NCI-H2227 (cell line): ENCODE measurements around the gene SNX9.
"Not testable (repeated sequence)": the region's sequence is repeated elsewhere in the genome, so short reads cannot be mapped to it uniquely, and the experiment has no call there.

Experiments
- DNase-seq: peaks from one replicate; lab custom pipeline; 2025; ENCODE audit not compliant: unreplicated experiment; lab: John Stamatoyannopoulos, UW

Gene SNX9

DNA sequence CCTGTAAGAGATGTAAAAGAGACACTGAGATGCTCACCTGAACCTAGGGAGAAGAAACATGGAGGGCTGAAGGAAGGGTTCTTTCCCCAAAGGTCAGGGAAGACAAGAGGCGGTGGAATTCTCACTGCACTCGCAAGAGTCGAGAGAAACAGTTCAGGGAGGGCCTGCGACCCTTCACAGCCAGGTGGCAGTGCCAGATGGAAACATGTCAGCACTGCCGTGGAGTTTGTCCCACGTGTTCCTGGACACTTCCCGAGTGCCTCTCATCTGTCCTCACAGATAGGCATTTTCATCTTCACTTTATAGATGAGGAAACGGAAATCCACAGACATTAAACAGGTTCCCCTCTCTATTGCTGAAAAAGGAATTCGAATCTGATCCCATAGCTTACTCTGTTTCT is 88.2 kb downstream of the SNX9 start:
- no peak for DNase-seq

DNA sequence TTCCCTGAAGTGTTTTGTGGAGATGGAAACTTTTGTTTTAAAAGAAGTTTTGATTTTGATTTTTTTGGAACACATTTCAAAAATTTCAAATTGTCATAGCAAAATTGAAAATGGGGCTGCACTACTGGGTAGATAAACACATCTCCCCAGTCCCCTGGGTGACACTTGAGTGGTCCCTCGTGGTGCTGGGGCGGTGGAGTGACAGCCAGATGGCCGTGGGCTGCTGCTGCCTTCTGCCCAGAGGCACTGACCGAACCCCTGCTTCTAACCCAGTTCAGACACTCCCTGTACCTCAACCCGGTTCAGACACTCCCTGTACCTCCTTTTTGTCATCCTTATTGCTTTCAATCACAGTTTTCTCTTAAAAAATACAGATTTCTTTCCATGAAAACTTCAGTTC is 88.7 kb downstream of the SNX9 start:
- DNase-seq = no peak

DNA sequence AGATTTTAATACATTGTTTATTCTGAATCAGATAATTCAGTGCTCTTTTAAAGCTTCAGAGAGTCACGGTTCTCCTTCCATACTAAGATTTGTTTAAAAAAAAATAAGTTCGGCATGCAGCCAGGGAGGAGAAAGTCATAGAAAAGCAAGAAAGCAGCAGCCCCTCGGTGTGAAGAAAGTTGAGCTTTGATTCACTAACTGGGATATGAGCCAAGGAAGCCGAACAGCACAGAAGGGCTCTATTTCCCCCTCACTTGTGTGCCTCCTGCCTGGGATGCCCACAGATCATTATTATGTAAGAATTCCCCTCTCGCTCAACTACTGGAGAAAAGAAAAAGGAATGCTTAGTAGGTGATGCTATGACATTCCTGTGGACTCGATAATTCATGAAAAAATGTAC is 89.3 kb downstream of the SNX9 start:
- DNase-seq = no peak

DNA sequence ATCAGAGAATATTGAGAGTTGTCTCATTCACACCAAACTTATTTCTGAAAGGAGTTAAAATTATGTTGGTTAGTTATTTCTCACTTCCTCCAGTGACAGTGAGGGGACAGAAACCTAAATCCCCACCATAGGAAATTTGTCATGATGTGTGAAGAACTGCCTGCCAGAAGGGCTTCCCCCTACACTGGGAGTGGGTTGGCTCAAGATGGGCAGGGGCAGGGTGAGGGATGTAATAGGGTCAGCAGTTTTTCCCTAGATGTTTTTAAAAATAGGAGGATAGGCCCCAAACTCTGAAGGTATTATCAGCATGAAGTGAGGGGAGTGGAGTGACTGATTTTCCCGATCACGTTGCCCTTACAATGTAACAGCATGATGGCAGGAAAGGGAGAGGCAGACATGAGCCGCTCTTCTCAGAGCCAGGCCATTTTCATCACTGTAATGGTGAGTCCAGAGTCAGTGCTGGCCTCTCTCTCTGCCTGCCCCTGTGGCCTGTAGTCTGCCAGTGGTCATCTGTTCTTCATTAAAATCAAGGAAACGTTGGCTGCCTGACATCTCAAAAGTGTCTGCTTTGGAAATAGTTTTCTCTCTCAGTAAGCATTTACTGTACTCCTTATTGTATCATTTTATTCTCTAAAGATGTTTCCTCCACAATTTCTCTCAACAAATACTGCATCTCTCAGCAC is 98.8 kb downstream of the SNX9 start:
- DNase-seq = no peak

DNA sequence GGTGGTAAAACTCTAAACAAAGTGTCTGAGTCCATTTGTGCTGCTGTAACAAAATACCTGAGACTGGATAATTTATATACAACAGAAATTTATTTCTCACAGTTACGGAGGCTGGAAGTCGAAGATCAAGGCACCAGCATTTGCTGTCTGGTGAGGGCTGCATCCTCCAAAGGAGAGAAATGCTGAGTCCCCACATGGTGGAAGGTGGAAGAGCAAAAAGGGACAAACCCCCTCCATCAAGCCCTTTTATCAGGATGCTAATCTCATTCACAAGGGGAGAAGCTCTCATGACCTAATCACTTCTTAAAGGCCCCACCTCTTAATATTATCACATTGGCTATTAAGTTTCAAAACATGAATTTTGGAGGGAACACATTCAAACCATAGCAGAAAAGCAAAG is 102.7 kb downstream of the SNX9 start:
- no peak for DNase-seq

DNA sequence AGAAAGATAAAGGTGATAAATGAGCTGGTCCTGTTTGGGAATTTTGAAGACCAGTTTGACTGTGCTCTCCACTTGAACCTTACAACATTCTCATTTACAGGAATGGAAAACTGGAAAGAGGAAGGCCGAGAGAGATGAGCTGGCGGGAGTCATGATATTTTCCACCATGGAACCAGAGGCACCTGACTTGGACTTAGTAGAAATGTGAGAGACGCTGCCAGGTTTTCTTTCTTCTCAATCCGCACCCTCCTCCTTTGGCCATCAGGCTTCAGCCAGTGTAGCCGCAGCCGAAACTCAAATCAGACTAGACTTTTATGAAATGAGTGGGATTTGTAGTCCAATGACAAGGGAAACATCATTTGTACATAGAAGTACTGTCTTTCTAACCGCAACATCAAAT is 104.0 kb downstream of the SNX9 start:
- DNase-seq = no peak

DNA sequence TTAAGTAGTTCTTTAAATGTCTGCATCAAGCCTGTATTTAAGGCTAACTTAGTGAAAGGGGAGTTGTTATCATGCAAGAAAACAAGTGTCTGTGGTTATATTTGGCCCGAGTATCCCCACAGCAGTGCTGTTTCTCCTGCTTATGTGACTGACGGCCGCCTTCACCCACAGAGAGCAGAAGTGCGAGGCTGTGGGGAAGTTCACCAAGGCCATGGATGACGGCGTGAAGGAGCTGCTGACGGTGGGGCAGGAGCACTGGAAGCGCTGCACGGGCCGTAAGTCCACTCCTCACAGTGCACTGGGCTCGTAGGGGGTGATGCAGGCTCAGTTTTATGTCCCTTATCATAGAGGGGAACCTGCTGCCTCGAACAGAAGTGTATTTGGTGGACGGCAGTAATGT is 105.4 kb downstream of the SNX9 start:
- DNase-seq = no peak

DNA sequence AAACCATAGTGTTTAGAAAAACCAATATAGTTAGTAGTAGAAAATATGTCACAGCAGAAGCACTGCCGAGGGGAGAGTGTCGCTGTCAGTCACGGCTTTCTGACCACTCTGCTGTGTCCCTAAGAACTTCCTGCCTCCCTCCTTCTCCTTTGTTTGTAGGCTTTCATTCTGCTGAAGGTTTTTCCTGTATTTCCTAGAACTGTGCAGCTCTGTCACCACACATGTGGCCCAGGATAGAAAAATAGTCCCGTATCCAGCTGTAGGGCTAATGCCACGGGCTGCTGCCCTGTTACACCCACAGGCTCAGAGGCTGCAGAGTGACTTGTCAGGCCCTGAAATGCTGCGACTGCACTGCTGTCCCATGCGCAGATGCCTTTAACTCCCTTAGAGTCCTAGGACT is 106.0 kb downstream of the SNX9 start:
- DNase-seq = no peak

DNA sequence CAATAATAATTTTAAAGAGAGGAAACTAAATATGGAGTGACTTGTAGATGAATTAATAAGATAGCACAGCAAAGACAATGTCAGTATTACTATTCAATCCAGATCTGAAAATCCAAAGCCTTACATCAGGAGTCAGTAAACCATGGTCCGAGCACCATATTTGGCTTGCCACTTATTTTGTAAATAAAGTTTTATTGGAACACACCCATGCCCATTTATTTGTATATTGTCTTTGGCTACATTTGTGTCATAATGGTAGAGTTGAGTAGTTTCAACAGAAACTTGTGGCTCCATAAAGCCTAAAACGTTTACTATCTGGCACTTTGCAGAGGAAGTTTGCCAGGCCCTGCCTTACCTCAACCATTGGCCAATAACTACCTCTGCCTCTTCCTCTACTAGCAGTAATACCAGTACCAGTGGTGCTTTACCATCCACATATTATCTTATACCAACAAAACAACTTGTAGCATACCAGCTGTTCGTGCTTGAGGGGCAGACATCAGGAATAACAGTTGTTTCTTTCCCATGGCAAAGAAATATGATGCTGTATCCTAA is 106.8 kb downstream of the SNX9 start:
- DNase-seq = no peak

DNA sequence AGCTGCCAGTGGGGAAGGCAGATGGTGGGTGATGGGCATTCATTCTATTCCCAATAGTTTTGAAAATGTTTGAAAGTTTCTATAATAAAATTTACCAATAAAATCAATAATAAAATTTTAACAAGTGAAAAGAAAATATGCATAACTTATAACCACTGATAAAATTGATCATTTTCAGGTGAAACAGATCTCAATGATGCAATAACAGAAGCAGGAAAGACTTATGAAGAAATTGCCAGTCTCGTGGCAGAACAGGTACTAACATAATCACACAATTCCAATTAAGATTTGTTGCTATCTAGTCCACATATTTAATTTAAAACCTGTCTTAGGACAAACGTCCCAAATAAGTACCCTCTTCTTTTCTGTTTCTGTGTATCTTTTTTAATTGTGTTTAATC is 112.7 kb downstream of the SNX9 start:
- no peak for DNase-seq

DNA sequence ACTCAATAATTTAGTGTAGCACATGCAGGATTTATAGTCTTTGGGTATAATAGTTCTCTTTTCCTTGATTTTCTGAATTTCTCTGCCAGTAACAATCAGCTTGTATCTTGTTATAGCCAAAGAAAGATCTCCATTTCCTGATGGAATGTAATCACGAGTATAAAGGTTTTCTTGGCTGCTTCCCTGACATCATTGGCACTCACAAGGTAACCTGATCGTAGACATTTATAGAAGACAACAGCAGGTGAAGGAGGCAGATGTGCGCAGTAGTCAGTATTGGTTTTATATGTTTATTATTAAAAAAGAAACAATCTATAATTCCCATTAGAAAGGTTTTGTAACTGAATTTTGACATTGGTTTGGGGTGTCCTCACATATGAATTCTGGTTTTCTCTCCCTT is 114.3 kb downstream of the SNX9 start:
- DNase-seq = no peak

DNA sequence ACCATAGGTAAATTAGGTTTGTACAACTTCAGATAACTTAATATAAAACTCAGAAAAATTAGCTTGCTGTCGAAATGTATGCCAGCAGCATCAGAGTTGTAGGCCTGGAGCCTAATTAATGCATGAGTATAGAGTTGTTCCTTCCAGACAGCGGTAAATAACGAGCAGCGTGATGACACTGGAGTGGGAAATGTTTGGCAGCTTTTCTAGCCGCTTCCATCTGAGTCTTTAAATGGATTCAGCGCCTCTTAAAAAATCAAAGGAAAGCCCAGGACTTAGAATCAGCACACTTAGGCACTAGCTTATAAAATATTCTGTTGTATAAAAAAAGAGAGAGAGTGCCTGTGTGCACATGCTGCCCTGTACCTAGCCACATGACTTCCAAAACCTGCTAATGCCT is 114.9 kb downstream of the SNX9 start:
- DNase-seq = no peak

DNA sequence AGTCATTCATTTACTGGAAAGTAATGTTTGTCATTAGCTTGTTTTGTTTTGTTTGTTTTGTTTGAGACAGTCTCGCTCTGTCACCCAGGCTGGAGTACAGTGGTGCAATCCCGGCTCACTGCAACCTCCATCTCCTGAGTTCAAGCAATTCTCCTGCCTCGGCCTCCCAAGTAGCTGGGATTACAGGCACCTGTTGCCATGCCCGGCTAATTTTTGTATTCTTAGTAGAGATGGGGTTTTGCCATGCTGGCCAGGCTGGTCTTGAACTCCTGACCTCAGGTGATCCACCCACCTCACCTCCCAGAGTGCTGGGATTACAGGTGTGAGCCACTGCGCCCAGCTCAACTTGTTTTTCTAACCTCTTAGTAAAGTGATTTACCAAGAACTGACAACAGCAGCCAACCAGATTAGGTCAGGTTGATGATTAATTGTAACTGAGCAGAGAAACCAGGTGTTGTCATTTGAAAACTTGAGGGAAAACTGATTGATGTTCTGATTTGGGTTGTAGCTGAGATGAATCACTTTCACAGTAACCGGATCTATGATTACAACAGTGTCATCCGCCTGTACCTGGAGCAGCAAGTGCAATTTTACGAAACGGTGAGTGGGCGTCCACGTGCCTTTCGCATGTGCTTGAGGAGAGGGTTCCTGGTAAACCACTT is 117.5 kb downstream of the SNX9 start:
- not testable (repeated sequence) for DNase-seq

DNA sequence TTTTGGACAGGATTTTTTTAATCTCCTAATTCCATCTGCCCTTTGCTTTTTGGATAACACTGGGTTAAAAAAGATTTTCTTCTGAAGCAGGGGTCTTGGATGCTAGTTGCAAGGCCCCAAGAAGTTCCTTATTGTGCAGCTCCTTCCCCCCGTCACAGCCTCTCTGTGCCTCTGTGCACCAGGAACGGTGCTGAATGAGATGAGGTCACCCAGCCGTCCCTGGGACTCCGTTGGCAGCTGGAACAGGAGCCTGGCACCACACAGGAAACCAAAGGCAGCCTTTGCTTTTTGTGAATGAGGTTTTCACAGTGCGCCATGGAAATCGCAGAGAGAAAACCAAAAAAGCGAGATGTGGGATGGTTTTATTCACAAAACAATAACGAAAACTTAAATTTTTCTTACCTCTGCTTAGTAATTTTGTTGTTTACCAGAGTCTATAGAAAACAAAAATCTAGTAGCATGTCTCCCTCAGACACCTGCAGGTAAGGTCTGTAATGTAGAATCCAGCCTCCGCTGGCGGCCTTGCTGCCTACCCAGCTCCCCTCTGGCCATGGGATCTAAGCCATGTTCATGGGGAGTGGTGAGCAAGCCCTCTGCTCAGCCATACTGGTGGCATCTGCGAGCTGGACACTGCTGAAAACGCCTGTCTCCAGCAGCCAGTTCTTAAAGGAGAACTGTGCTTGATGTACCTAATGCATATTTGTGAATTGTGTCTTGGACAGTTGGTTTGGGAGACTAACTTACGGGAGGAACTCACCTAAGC is 118.2 kb downstream of the SNX9 start:
- no peak for DNase-seq

DNA sequence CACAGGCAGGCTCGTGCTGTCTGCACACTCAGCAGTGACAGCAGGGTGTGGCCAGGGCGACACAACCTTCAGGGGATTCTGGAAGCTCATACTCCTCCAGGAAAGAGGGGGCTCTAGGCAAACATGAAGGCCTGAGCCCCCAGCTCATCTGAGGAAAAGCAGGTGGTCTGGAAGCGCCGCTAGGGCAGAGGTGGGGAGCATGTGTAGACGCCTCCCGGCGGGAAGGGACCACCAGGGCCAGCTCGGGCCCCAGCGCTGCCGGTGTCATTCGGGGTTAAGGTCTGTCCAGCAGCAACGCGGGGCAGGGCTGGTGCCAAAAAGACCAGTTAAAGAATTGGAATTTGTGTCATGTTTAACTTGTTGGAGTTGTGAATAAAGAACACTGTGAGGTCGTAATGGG is 119.3 kb downstream of the SNX9 start:
- DNase-seq = no peak

DNA sequence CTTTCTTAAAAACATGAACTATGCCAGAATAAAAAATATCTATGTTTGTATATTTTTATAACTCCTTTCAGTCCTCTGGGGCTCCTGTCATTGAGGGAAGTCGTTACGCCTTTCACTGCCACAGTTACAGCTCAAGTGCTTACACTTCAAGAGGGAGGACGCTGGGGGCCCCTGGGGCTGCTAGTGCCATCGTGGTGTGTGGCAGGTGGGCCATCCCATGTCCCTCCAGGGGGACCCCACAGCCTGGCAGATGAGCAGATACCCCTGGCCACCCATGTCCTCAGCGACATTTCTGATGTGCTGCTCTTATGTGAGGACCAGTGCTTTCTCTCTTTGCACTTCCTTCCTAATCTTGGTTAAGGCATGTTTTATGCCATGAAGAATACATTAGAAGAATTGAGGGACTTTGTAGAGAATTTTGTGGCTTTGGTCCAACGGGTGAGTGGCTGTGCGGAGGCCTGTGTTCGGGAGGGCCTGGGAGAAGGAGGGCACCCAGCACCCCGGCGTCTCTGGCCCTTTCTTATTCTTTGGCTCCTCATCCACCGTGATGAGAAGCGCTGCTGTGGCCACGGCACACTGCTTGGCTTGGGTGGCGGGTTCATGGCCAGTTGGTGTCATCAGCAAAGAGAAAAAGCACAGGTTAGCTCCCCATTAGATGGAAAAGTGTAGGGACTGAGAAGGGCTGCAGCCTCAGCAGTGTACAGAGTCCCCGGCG is 120.4 kb downstream of the SNX9 start:
- DNase-seq = no peak

DNA sequence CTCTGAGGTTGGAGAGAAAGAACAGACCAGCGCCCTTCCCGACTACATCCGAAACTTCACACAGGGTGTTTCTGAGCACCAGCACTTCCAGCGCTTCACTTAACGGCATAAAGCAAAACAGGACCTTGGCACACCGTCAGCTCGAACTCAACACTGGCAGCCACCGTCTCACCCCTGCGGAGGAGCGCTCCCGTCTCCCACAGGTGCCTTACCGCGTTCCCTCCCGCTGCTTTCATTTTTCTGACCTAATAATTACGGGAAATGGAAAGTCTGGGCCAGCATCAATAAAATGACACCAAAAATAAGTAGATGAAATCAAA is 120.9 kb downstream of the SNX9 start:
- DNase-seq = no peak

DNA sequence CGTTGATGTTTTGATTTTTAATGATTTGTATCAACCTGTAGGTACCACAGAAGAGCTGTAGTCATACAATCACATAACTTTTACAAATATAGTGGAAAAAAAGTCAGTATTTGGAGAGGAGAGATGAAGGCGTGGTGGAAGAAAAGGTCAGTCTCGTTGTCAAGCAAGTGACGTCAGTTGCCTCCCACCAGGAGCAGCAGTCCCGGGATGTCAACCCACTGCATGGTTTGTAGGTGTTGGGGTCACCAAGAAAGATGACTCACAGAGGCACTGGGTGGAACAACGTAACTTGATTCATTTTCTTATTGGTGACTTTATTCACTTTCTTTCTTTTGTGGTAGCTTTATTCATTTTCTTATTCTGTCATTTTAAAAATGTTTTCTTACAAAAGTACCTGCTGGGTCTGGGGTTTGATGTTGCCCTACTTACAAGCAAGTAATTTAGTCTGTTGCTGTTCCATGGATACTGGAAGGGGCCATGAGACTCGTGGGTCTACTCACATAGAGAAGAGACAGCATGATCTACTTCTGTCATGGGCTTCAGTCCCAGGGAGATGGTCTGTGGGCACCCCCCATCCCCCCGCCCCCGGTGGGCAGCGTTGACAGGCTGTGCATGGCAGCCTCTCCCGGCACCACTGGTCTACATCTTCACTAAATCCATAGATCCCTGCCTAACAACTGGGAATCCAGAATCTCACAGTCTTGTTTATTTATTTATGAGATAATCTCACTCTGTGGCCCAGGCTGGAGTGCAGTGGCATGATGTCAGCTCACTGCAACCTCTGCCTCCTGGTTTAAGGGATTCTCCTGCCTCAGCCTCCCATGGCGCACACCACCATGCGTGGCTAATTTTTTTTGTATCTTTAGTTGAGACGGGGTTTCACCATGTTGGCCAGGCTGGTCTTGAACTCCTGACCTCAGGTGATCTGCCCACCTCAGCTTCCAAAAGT is 122.2 kb downstream of the SNX9 start:
- DNase-seq = no peak

DNA sequence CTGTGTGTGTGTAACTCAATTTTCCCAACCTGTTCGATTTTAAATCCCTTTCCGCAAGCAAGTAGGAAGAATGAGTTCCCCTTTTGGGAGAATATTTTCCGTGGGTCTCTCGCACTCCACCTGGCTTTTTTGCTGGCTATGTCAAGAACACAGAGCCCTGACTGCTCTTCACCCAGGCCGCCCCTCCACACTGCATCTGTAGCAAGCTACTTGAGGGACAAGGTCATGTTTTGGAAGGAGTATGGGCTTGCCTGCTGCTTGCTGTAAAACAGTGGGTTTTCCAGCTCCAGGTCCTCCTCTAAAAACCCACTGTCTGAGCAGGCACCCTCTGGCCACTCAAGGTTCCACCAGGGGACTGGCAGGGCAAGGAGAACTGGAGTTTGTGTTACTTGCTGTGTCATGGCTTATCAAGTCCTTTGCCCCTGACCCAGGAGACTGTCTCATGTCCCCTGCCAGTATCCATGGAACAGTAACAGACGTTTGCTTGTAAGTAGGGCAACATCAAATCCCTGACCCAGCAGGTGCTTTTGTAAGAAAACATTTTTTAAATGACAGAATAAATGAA is 123.1 kb downstream of the SNX9 start:
- DNase-seq = no peak

DNA sequence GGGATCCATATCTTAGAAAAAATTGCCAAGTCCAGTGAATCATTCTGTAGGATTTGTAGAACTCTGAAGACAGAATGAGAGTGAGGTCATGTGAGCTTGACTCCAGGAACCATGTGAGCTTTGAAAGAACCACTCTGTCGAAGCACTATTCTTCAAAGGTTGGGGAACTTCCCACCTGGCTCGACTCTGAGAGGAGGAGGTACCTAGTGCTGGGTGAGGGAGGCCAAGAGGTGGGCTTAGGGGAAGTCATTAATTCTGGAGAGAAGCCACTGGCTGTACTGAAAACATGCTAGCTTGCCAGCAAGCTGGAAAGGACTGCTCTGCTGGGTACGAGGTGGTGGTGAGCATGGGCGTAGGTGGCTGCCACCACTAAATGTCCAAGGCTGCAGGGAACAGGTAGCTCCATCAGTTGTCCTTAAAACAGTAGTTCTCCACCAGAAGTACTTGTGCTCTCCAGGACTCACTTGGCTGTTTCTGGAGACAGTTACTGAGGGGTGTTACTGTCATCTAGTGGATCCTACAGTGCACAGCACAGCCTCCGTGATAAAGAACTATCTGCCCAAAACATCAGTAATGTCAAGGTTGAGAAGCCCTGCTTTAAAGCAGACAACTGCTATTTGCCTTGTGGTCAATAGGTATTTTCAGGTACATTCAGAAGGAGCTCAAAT is 124.0 kb downstream of the SNX9 start:
- DNase-seq = no peak
